HG02610 (cell line): ENCODE data around the gene ZBP1.
"Not testable (repeated sequence)": the region's sequence is repeated elsewhere in the genome, so short reads cannot be mapped to it uniquely, and the experiment has no call there.

ENCODE experiments used
- ATAC-seq: cut with Tn5 transposase; IDR thresholded peaks from one replicate; pipeline ENCODE4 v1.9.1; 2021; ENCODE audit warnings: mild to moderate bottlenecking, moderate library complexity; ENCODE audit not compliant: unreplicated experiment

ZBP1 gene

GRCh38 chr20:57647933-57648785, 27.9 kb upstream of the ZBP1 start:
- ATAC-seq: no peak

- ATAC-seq: no peak
Observed at GRCh38 chr20:57647006-57647932, 27.0 kb upstream of the ZBP1 start.

GRCh38 chr20:57638895-57639236, 18.6 kb upstream of the ZBP1 start:
- ATAC-seq: no peak

- no peak for ATAC-seq
Observed at GRCh38 chr20:57638173-57638894, 18.1 kb upstream of the ZBP1 start.

- ATAC-seq: no peak
Observed at GRCh38 chr20:57633945-57634491, 13.8 kb upstream of the ZBP1 start.

GRCh38 chr20:57632286-57632685, 12.1 kb upstream of the ZBP1 start:
- ATAC-seq: no peak

GRCh38 chr20:57630061-57630460, 9.8 kb upstream of the ZBP1 start:
- ATAC-seq: no peak

- not testable (repeated sequence) for ATAC-seq
Observed at GRCh38 chr20:57629491-57629901, 9.3 kb upstream of the ZBP1 start.

GRCh38 chr20:57628962-57629308, 8.7 kb upstream of the ZBP1 start:
- ATAC-seq: not testable (repeated sequence)

- ATAC-seq: no peak
Observed at GRCh38 chr20:57628047-57628961, 8.1 kb upstream of the ZBP1 start.

GRCh38 chr20:57627339-57627738, 7.1 kb upstream of the ZBP1 start:
- ATAC-seq: no peak

GRCh38 chr20:57625978-57626377, 5.8 kb upstream of the ZBP1 start:
- no peak for ATAC-seq

- no peak for ATAC-seq
Observed at GRCh38 chr20:57625181-57625958, 5.1 kb upstream of the ZBP1 start.

GRCh38 chr20:57624124-57624523, 3.9 kb upstream of the ZBP1 start:
- no peak for ATAC-seq

GRCh38 chr20:57622579-57623381, 2.6 kb upstream of the ZBP1 start:
- no peak for ATAC-seq

GRCh38 chr20:57622201-57622570, 2.0 kb upstream of the ZBP1 start:
- ATAC-seq: no peak

GRCh38 chr20:57621421-57622200, 1.4 kb upstream of the ZBP1 start:
- ATAC-seq: no peak

- ATAC-seq: no peak
Observed at GRCh38 chr20:57620999-57621398, 773 bp upstream of the ZBP1 start.
